Hindlimb muscle (tissue), 1 donor: Measurements from ENCODE around the gene MOXD1. TPM values are rescaled to one million over a fixed set of nuclear protein-coding genes. Genes with fewer than 3 reads are reported as not detected.

Source experiments
- polyA plus RNA-seq: library from polyadenylated mRNA; unstranded; fragments of 120-200 nt; gene quantifications from one replicate; pipeline ENCODE4 v1.2.1, GENCODE V29; 2013; ENCODE audit not compliant: insufficient read length

MOXD1 gene
- polyA plus RNA-seq, 1 donor = 2.3 TPM

Other genes starting within 250 kb of the MOXD1 start
- gene STX7, start 111.6 kb upstream of the MOXD1 start, polyA plus RNA-seq = 33.4 TPM
- gene TAAR9, start 136.8 kb upstream of the MOXD1 start, polyA plus RNA-seq = not detected
- gene TAAR8, start 151.2 kb upstream of the MOXD1 start, polyA plus RNA-seq = not detected
- gene TAAR6, start 168.8 kb upstream of the MOXD1 start, polyA plus RNA-seq = not detected
- not detected for gene TAAR5, start 188.3 kb upstream of the MOXD1 start, polyA plus RNA-seq
- not detected for gene TAAR2, start 222.8 kb upstream of the MOXD1 start, polyA plus RNA-seq